HG03571 (cell line): ENCODE data around the gene TDRD10.
"Not testable (repeated sequence)": the region's sequence is repeated elsewhere in the genome, so short reads cannot be mapped to it uniquely, and the experiment has no call there.

Source experiments
- ATAC-seq: cut with Tn5 transposase; IDR thresholded peaks from one replicate; pipeline ENCODE4 v1.9.1; 2021; ENCODE audit not compliant: unreplicated experiment

The TDRD10 gene

DNA sequence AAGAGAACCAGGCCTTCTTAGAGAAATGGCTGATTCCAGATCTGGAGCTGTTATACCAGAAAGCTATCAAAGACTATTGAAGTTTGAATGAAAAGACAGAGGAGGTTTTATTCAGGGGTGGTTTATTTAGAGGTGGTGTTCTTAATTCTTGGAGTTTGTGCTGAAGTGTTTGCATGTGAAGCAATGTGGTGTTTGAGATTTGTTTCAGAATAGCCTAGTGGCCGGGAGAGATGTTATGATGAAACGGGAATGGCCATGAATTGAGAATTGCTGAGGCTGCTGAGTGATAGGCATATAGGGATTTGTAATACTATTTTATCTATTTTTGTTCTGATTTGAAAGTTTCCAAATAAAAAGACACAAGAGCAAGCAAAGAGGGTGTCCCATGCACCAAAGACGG, 10.7 kb downstream of the TDRD10 start:
- no peak for ATAC-seq

DNA sequence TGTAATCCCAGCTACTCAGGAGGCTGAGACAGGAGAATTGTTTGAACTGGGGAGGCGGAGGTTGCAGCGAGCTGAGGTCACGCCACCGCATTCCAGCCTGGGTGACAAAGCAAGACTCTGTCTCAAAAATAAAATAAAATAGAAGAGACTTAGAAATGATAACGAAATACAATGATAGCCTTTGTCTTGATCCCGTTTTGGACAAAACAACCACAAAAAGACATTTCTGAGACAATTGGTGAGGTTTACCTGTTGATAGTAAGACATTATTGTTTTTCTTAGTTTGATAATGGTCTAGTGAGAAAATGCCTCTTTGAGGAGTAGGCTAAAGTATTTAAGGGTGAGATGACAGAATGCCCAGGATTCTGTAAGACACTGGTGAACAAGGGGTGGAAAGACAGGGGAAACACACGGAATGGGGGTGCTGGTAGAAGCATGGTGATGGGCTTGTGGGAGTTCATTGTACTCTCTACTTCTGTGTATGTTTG, 12.1 kb downstream of the TDRD10 start:
- no peak for ATAC-seq

GRCh38 chr1:154517661-154518060, 15.6 kb downstream of the TDRD10 start:
- no peak for ATAC-seq

GRCh38 chr1:154519591-154519991, 17.6 kb downstream of the TDRD10 start:
- no peak for ATAC-seq

- no peak for ATAC-seq
Measured at GRCh38 chr1:154520333-154520732, 18.3 kb downstream of the TDRD10 start.

- ATAC-seq: no peak
Measured at GRCh38 chr1:154521695-154522094, 19.7 kb downstream of the TDRD10 start.

- no peak for ATAC-seq
Measured at GRCh38 chr1:154524881-154525280, 22.9 kb downstream of the TDRD10 start.

- no peak for ATAC-seq
Measured at GRCh38 chr1:154527192-154527591, 25.2 kb downstream of the TDRD10 start.

- no peak for ATAC-seq
Measured at GRCh38 chr1:154529308-154529707, 27.3 kb downstream of the TDRD10 start.

DNA sequence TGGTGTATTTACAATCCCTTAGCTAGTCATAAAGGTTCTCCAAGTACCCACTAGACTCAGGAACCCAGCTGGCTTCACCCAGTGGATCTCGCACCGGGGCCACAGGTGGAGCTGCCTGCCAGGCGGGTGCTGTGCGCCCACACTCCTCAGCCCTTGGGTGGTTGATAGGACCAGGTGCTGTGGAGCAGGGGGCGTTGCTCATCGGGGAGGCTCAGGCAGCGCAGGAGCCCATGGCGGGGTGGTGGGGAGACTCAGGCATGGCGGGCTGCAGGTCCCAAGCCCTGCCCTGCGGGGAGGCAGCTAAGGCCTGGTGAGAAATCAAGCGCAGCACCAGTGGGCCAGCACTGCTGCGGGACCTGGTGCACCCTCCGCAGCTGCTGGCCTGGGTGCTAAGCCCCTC, 29.9 kb downstream of the TDRD10 start:
- not testable (repeated sequence) for ATAC-seq

GRCh38 chr1:154533952-154534844, 32.2 kb downstream of the TDRD10 start:
- ATAC-seq: no peak

DNA sequence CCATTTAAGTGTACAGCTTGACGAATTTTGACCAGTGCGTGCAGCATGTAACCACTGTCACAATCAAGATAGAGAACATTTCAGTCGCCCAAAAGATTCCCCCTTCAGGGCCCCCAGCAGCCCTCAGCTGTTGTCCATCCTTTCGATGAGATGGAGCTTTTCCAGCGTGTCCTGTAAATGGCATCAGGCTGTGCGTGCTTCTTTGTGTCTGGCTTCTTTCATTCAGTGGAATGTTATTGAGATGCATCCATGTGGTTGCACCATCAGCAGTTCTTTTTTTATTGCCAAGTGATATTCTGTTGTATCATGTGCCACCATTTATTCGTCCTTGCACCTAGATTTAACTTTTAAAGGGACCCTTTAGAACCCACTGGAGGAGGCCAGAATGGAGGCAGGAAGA, 34.6 kb downstream of the TDRD10 start:
- ATAC-seq: no peak

GRCh38 chr1:154539486-154540483, 37.8 kb downstream of the TDRD10 start:
- no peak for ATAC-seq

GRCh38 chr1:154541231-154541630, 39.2 kb downstream of the TDRD10 start:
- no peak for ATAC-seq

- no peak for ATAC-seq
Measured at GRCh38 chr1:154546264-154547063, 44.4 kb downstream of the TDRD10 start.

DNA sequence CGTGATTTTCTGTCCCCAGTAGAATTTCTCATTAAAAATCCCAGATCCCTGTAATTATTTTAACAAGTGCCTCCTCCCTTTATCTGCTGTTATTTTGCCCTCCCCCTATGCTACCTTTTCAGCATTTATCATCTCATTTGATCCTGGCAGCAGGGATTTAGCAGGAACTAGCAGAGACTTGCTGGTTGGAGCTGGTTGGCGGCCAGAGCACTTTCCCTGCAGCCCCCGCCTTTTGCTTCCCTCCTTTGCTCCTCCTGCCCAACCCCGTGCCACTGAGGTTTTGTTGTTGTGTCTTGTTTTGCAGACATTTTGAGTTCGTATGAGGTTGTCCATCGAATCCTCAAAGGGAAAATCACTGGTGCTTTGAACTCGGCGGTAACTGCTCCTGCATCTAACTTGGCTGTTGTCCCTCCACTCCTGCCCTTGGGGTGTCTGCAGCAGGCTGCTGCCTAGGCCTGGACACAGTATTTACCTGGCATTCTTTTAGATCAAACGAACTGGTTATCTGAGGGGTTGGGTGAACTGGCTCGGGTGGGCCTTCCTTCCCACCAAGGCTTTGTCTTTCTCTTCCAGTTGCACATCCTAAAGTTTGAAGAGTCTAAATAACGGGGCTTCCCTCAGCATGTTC, 45.2 kb downstream of the TDRD10 start:
- ATAC-seq: no peak

DNA sequence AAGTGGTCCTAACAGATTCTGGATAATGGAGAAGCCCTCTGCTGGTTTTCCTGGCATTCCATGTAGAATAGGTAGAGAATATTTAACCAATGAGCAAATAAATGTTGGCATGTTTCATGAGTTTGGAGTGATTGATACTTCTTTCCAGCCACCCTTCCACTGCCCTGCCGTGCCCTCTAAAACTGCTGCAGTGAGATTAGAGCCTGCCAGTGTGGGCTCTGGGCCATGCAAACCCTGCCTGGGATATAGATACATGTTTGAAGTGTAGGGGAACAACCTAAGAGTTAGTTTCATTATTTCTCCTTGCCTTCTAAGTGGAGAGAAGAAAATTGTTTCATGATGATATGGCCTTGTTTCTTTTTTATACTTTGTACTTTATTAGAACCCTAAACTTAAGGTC, 46.0 kb downstream of the TDRD10 start:
- no peak for ATAC-seq

- no peak for ATAC-seq
Measured at GRCh38 chr1:154549202-154549770, 47.3 kb downstream of the TDRD10 start.

- no peak for ATAC-seq
Measured at GRCh38 chr1:154550070-154550469, 48.1 kb downstream of the TDRD10 start.

DNA sequence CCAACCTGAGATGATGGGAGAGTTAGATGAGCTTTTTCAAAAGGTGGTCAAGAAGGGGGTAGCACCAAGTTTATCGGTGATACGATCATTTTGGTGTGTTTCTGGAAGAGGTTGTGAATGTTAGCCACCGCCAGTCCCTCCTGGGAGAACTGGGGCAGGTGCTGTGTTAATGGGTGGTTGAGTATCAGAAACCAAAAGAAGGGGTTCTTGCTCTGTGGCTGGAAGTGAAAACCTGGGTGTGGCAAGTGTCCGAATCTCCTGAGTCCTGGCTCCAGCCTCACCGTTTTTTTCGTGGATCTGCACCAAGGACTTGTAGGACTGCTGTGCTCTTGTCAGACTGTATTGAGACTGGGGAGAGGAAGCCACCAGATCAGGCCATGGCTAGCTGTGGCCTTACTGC, 48.6 kb downstream of the TDRD10 start:
- ATAC-seq: no peak
